OCI-LY3 (cell line): ENCODE results near the gene ZNF185.

Experiments
- H2AFZ ChIP-seq: fragments of 200-600, 300-600 bp; shearing (Covaris generic); 2 replicates; pipeline ENCODE4 v1.6.0; 2014; ENCODE audit warnings: antibody characterized with exemption, low read depth, low read length
- H3K27ac ChIP-seq: fragments of 200-600, 300-600 bp; sonication (generic); 2 replicates; pipeline ENCODE4 v1.5.1; 2014; ENCODE audit warnings: mild to moderate bottlenecking, low read length, moderate library complexity, mixed read lengths
- H3K27me3 ChIP-seq: fragments of 200-600, 300-600 bp; sonication (generic); 2 replicates; pipeline ENCODE4 v1.6.1; 2014; ENCODE audit warnings: low read depth, low read length, mixed read lengths
- H3K36me3 ChIP-seq: fragments of 200-600, 300-600 bp; sonication (generic); replicated peaks from 2 replicates; pipeline ENCODE3; 2014; ENCODE audit warnings: low read depth, low read length, mixed read lengths
- H3K4me1 ChIP-seq: fragments of 300-600, 200-600 bp; sonication (generic); 2 replicates; pipeline ENCODE4 v1.6.1; 2014; ENCODE audit warnings: low read length, mixed read lengths
- H3K4me2 ChIP-seq: fragments of 200-600, 300-600 bp; sonication (generic); 2 replicates; pipeline ENCODE4 v1.6.1; 2014; ENCODE audit warnings: low read length, mixed read lengths
- H3K4me3 ChIP-seq: fragments of 300-600, 200-600 bp; sonication (generic); 2 replicates; pipeline ENCODE4 v1.5.1; 2014; ENCODE audit warnings: antibody characterized with exemption, mild to moderate bottlenecking, low read length, moderate library complexity
- H3K79me2 ChIP-seq: fragments of 300-600, 200-600 bp; shearing (Covaris generic); 2 replicates; pipeline ENCODE4 v1.6.1; 2014; ENCODE audit warnings: mild to moderate bottlenecking, low read length, mixed read lengths
- H3K9ac ChIP-seq: fragments of 300-600, 200-600 bp; shearing (Covaris generic); 2 replicates; pipeline ENCODE4 v1.6.0; 2014; ENCODE audit warnings: mild to moderate bottlenecking, low read length, moderate library complexity
- H3K9me3 ChIP-seq: fragments of 200-600, 300-600 bp; shearing (Covaris generic); 2 replicates; pipeline ENCODE4 v1.6.1; 2014; ENCODE audit warnings: low read length, mixed read lengths; ENCODE audit not compliant: insufficient read depth
- H4K20me1 ChIP-seq: fragments of 200-600, 300-600 bp; sonication (generic); 2 replicates; pipeline ENCODE4 v1.6.1; 2016; ENCODE audit warnings: low read length, mixed read lengths; ENCODE audit not compliant: insufficient read depth
- CTCF ChIP-seq: fragments of 200-600, 300-600 bp; sonication (generic); IDR thresholded peaks from 2 replicates; pipeline ENCODE4 v1.5.1; 2014; ENCODE audit warnings: antibody characterized with exemption, low read length, low read depth
- EZH2phosphoT487 ChIP-seq: fragments of 200-600 bp; shearing (Covaris generic); IDR thresholded peaks from 2 replicates; pipeline ENCODE4 v1.6.1; 2018; ENCODE audit warnings: antibody characterized with exemption, mixed run types, low read depth

Gene ZNF185

DNA sequence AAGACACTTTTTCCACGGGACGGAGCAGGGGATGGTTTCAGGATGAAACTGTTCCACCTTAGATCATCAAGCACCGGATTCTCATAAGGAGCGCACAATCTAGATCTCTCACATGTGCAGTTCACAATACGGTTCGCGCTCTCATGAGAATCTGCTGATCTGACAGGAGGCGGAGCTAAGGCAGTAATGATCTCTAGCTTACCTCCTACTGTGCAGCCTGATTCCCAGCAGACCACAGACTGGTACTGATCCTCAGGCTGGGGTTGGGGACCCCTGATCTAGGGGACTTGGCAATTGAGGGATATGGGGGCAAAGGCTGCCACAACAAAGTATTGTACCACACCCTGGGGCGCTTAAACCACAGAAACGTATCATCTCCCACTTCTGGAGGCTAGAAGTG, 25.7 kb downstream of the ZNF185 start:
- H3K27me3 ChIP-seq = no peaks in the 10 kb centered on the region
- no peaks in the 10 kb centered on the region for H3K36me3 ChIP-seq
- H3K27ac ChIP-seq = no peak overlapping the region
- H3K4me2 ChIP-seq = no peak overlapping the region
- no peak for TF ChIP-seq EZH2phosphoT487
- no peak for TF ChIP-seq CTCF
- no peaks in the 10 kb centered on the region for H3K9me3 ChIP-seq
- no peak overlapping the region for H3K4me3 ChIP-seq
- H3K79me2 ChIP-seq = no peaks in the 10 kb centered on the region
- no peaks in the 10 kb centered on the region for H4K20me1 ChIP-seq
- peaks cover 3% of the 10 kb centered on the region; the same call in 1 of the 2 replicates for H3K4me1 ChIP-seq
- no peak overlapping the region for H2AFZ ChIP-seq
- H3K9ac ChIP-seq = no peak overlapping the region

- H3K27me3 ChIP-seq = no peaks in the 10 kb centered on the region
- no peak overlapping the region for H2AFZ ChIP-seq
Observed at GRCh38 chrX:152925835-152926234, 28.0 kb downstream of the ZNF185 start.

GRCh38 chrX:152926279-152926678, 28.4 kb downstream of the ZNF185 start:
- no peaks in the 10 kb centered on the region for H3K27me3 ChIP-seq
- TF ChIP-seq CTCF = peak; percentile 56
- no peak for TF ChIP-seq EZH2phosphoT487
- no peaks in the 10 kb centered on the region for H3K9me3 ChIP-seq
- no peak overlapping the region for H2AFZ ChIP-seq
- peak overlapping the region; percentile 46 for H3K4me2 ChIP-seq
- H3K36me3 ChIP-seq = no peaks in the 10 kb centered on the region
- no peak overlapping the region for H3K4me3 ChIP-seq
- H3K4me1 ChIP-seq = peaks cover 3% of the 10 kb centered on the region; the same call in 1 of the 2 replicates
- H3K9ac ChIP-seq = no peak overlapping the region
- H3K79me2 ChIP-seq = no peaks in the 10 kb centered on the region
- no peak overlapping the region for H3K27ac ChIP-seq
- H4K20me1 ChIP-seq = no peaks in the 10 kb centered on the region

More at GRCh38 chrX:152925835-152926234, 28.0 kb downstream of the ZNF185 start:
- Histone ChIP-seq H3K4me3 (no peak overlapping the region), H3K27ac (no peak overlapping the region), H3K36me3 (no peaks in the 10 kb centered on the region), H3K79me2 (no peaks in the 10 kb centered on the region), H3K4me1 (peaks cover 3% of the 10 kb centered on the region; the same call in 1 of the 2 replicates), H3K4me2 (peak overlapping the region; percentile 27), H3K9ac (no peak overlapping the region), H3K9me3 (no peaks in the 10 kb centered on the region), H4K20me1 (no peaks in the 10 kb centered on the region)
- TF ChIP-seq CTCF (no peak), EZH2phosphoT487 (no peak)

GRCh38 chrX:152926923-152927322, 29.1 kb downstream of the ZNF185 start:
- H3K4me2 ChIP-seq = no peak overlapping the region

More at GRCh38 chrX:152926923-152927322, 29.1 kb downstream of the ZNF185 start:
- Histone ChIP-seq H3K36me3 (no peaks in the 10 kb centered on the region), H3K9ac (no peak overlapping the region), H3K4me3 (no peak overlapping the region), H2AFZ (no peak overlapping the region), H3K27me3 (no peaks in the 10 kb centered on the region), H4K20me1 (no peaks in the 10 kb centered on the region), H3K4me1 (peaks cover 3% of the 10 kb centered on the region; the same call in 1 of the 2 replicates), H3K9me3 (no peaks in the 10 kb centered on the region), H3K27ac (no peak overlapping the region), H3K79me2 (no peaks in the 10 kb centered on the region)
- TF ChIP-seq EZH2phosphoT487 (no peak), CTCF (no peak)
